Sigmoid colon (tissue), 7 donors: ENCODE results near the gene ZNF654. TPM values are rescaled to one million over a fixed set of nuclear protein-coding genes. Genes with fewer than 3 reads are reported as not detected.

Experiments used
- DNase-seq: peaks from one replicate; pipeline ENCODE4 v3.0.0-alpha.2; 2019
- H3K27ac ChIP-seq, 4 donors: fragments of 200-600 bp; sonication (generic); one replicate each; pipeline ENCODE4 v1.5.1; 2016 to 2019; ENCODE audit warnings: mild to moderate bottlenecking in 1 of 4
- H3K27me3 ChIP-seq, 3 donors: fragments of 200-600 bp; sonication (generic); one replicate each; pipeline ENCODE4 v1.5.1; 2019; ENCODE audit warnings: mild to moderate bottlenecking in 1 of 3
- H3K36me3 ChIP-seq, 4 donors: fragments of 200-600 bp; sonication (generic); one replicate each; pipeline ENCODE4 v1.5.1; 2016 to 2019
- H3K4me1 ChIP-seq, 4 donors: fragments of 200-600 bp; sonication (generic); one replicate each; pipeline ENCODE4 v1.5.1; 2017 to 2019
- H3K4me3 ChIP-seq, 4 donors: fragments of 200-600 bp; sonication (generic); one replicate each; pipeline ENCODE4 v1.5.1; 2017 to 2019; ENCODE audit warnings: mild to moderate bottlenecking in 2 of 4, moderate library complexity in 1 of 4
- H3K9me3 ChIP-seq, 4 donors: fragments of 200-600 bp in 3 of 4; sonication (generic) in 3 of 4; one replicate each; pipeline versions ENCODE4 v1.5.1 to v1.6.1; 2013 to 2019
- EP300 ChIP-seq, 4 donors: sonication (generic); formaldehyde crosslinking; IDR thresholded peaks; one replicate each; pipeline ENCODE4 v1.6.1; 2017; ENCODE audit warnings: antibody characterized with exemption in 4 of 4
- POLR2A ChIP-seq, 2 donors: fragments of 450-650 bp; IDR thresholded peaks; one replicate each; pipeline ENCODE4 v1.6.1; 2016; ENCODE audit warnings: antibody characterized with exemption in 2 of 2, mild to moderate bottlenecking in 2 of 2, moderate library complexity in 2 of 2
- POLR2AphosphoS5 ChIP-seq, 4 donors: sonication (generic); formaldehyde crosslinking; IDR thresholded peaks; one replicate each; pipeline ENCODE4 v1.6.1; 2017; ENCODE audit warnings: antibody characterized with exemption in 4 of 4
- WGBS, 2 donors: extraction: QIAGEN DNeasy Blood & Tissue Kit; methylation state at CpG; one replicate each; pipeline ENCODE4 v1.1.7; 2013; 5-methylcytosine and 5-hydroxymethylcytosine counted together
- intact Hi-C: fragments of 100-400 bp; cut with DNase I; formaldehyde crosslinking; loops from one replicate; pipeline ENCODE4 v1.15.1; 2023
- polyA plus RNA-seq, 3 donors: library from polyadenylated mRNA; stranded (reverse); fragments of 200-250 nt; gene quantifications; one replicate each; pipeline ENCODE4 v1.2.3, GENCODE V29; 2013
- total RNA-seq, 4 donors: library from RNA; depleted of rRNA; stranded (reverse); fragments of >200 nt; gene quantifications; one replicate each; pipeline ENCODE4 v1.1.0, GENCODE V29; 2016
- TF ChIP-seq, protein P1 (sequence below), 4 experiments: fragments of 450-650 bp in 3 of 4; fragments of 200-600 bp in 1 of 4; IDR thresholded peaks; one replicate each; pipeline ENCODE4 v1.5.1; 2016 to 2019; ENCODE audit warnings: antibody characterized with exemption in 4 of 4, mild to moderate bottlenecking in 3 of 4, moderate library complexity in 2 of 4
- donor health status: healthy with polysubstance abuse.
- donor health status: Bipolar disorder and iron deficiency.
- donor health status: healthy.

The ZNF654 gene
- total and polyA plus RNA-seq, 7 donors = 3.0 to 20.2 (median 17.8) TPM

DNA sequence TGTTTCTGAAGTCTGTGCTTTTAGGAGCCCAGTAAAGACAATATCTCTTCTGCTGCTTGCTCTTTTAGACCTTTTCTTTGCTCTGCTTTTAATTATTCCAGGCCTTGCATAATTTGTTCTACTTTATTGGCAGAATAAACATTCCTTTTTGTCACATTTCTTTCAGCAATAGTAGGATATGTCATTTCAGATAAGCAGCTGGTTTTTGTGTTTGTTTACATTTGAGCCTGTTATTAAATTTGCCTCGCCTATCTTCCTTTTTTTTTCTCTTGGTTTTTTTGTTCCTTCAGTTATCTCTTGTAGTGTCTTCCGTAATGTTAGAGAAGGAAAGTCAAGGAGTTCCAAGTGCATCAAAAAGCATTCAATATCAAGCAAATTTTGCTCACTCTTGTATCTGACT, 16.4 kb downstream of the ZNF654 start:
- Histone ChIP-seq H3K36me3 (no peaks in the 10 kb centered on the region), H3K4me3 (no peak overlapping the region), H3K9me3 (no peaks in the 10 kb centered on the region), H3K27me3 (no peaks in the 10 kb centered on the region), H3K27ac (no peak overlapping the region), H3K4me1 (peaks cover 0 to 19% (median 12%) of the 10 kb centered on the region in 4 donors)
- intact Hi-C loops = no loop called here
- TF ChIP-seq POLR2A (IDR thresholded peaks at IDR 0.05) = no peak
- TF ChIP-seq, protein P1, sequence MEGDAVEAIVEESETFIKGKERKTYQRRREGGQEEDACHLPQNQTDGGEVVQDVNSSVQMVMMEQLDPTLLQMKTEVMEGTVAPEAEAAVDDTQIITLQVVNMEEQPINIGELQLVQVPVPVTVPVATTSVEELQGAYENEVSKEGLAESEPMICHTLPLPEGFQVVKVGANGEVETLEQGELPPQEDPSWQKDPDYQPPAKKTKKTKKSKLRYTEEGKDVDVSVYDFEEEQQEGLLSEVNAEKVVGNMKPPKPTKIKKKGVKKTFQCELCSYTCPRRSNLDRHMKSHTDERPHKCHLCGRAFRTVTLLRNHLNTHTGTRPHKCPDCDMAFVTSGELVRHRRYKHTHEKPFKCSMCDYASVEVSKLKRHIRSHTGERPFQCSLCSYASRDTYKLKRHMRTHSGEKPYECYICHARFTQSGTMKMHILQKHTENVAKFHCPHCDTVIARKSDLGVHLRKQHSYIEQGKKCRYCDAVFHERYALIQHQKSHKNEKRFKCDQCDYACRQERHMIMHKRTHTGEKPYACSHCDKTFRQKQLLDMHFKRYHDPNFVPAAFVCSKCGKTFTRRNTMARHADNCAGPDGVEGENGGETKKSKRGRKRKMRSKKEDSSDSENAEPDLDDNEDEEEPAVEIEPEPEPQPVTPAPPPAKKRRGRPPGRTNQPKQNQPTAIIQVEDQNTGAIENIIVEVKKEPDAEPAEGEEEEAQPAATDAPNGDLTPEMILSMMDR (IDR thresholded peaks at IDR 0.05) = no peak
- TF ChIP-seq POLR2AphosphoS5 (IDR thresholded peaks at IDR 0.05) = no peak
- TF ChIP-seq EP300 (IDR thresholded peaks at IDR 0.05) = no peak
- DNase-seq = no peak
- 48 to 77% methylated on average over 2 of the region's 2 CpGs for WGBS, 2 donors

- H3K36me3 ChIP-seq = no peaks in the 10 kb centered on the region
- intact Hi-C loops = no loop called here
- DNase-seq = no peak
- TF ChIP-seq POLR2A (IDR thresholded peaks at IDR 0.05) (no peak), EP300 (IDR thresholded peaks at IDR 0.05) (no peak), POLR2AphosphoS5 (IDR thresholded peaks at IDR 0.05) (no peak)
- TF ChIP-seq, protein P1 (IDR thresholded peaks at IDR 0.05) = no peak
- H3K4me3 ChIP-seq = no peak overlapping the region
- no peaks in the 10 kb centered on the region for H3K9me3 ChIP-seq
- H3K4me1 ChIP-seq = peaks cover 0 to 19% (median 12%) of the 10 kb centered on the region in 4 donors
- no peak overlapping the region for H3K27ac ChIP-seq
- H3K27me3 ChIP-seq = no peaks in the 10 kb centered on the region
- WGBS, 2 donors = 97 to 98% methylated on average over 1 of the region's 1 CpG
Measured at GRCh38 chr3:88076712-88077111, 17.7 kb downstream of the ZNF654 start.

GRCh38 chr3:88078932-88079331, 19.9 kb downstream of the ZNF654 start:
- WGBS, 2 donors = 97% methylated on average over 3 of the region's 3 CpGs
- H3K36me3 ChIP-seq = no peaks in the 10 kb centered on the region
- intact Hi-C loops = no loop called here
- no peak overlapping the region for H3K4me3 ChIP-seq
- DNase-seq = no peak
- no peak overlapping the region for H3K27ac ChIP-seq
- H3K9me3 ChIP-seq = no peaks in the 10 kb centered on the region
- peaks cover 0 to 19% (median 12%) of the 10 kb centered on the region in 4 donors for H3K4me1 ChIP-seq
- TF ChIP-seq POLR2A (IDR thresholded peaks at IDR 0.05) (no peak), POLR2AphosphoS5 (IDR thresholded peaks at IDR 0.05) (no peak), EP300 (IDR thresholded peaks at IDR 0.05) (no peak)
- TF ChIP-seq, protein P1 (IDR thresholded peaks at IDR 0.05) = no peak
- H3K27me3 ChIP-seq = no peaks in the 10 kb centered on the region

DNA sequence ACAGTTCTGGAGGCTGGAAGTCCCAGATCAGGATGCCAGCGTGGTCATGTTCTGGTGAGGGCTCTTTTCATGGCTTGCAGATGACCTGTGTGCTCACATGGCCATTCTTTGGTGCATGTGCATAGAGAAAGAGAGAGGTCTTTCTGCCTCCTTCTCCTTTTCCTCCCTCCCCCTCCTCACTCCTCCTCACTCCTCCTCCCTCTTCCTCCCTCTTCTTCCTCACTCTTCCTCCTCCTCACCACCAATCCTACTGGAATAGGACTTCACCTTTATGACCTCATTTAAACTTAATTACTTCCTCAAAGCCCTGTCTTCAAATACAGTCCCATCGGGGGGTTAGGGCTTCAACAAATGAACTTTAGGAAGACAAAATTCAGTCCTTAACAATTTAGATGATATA, 23.8 kb downstream of the ZNF654 start:
- Histone ChIP-seq H3K27ac (no peak overlapping the region), H3K9me3 (no peaks in the 10 kb centered on the region), H3K36me3 (peaks cover 0 to 12% (median 0%) of the 10 kb centered on the region in 4 donors), H3K27me3 (no peaks in the 10 kb centered on the region), H3K4me3 (no peak overlapping the region), H3K4me1 (peaks cover 0 to 7% (median 3%) of the 10 kb centered on the region in 4 donors)
- DNase-seq = no peak
- TF ChIP-seq, protein P1 (IDR thresholded peaks at IDR 0.05) = no peak
- no peak for TF ChIP-seq EP300 (IDR thresholded peaks at IDR 0.05)
- TF ChIP-seq POLR2A (IDR thresholded peaks at IDR 0.05) = no peak
- TF ChIP-seq POLR2AphosphoS5 (IDR thresholded peaks at IDR 0.05) = no peak
- WGBS, 2 donors = 56 to 80% methylated on average over 2 of the region's 2 CpGs
- intact Hi-C loops = no loop called here

GRCh38 chr3:88084097-88084501, 25.0 kb downstream of the ZNF654 start:
- Histone ChIP-seq H3K4me3 (no peak overlapping the region), H3K27ac (no peak overlapping the region), H3K27me3 (no peaks in the 10 kb centered on the region), H3K4me1 (peaks cover 0 to 7% (median 3%) of the 10 kb centered on the region in 4 donors), H3K36me3 (peaks cover 0 to 12% (median 0%) of the 10 kb centered on the region in 4 donors), H3K9me3 (no peaks in the 10 kb centered on the region)
- DNase-seq = no peak
- TF ChIP-seq EP300 (IDR thresholded peaks at IDR 0.05) (no peak), POLR2AphosphoS5 (IDR thresholded peaks at IDR 0.05) (no peak), POLR2A (IDR thresholded peaks at IDR 0.05) (no peak)
- TF ChIP-seq, protein P1 (IDR thresholded peaks at IDR 0.05) = no peak
- intact Hi-C loops = no loop called here
- WGBS, 2 donors = 45 to 79% methylated on average over 2 of the region's 2 CpGs
